Islet of Langerhans (tissue), 1 donor: ENCODE results near the gene APOBR.
"Not testable (repeated sequence)": the region's sequence is repeated elsewhere in the genome, so short reads cannot be mapped to it uniquely, and the experiment has no call there.

Experiments
- FAIRE-seq: peaks from one replicate; lab custom pipeline; 2011; peaks lifted over from hg19 to GRCh38; lab: Jason Lieb, UNC

APOBR gene

DNA sequence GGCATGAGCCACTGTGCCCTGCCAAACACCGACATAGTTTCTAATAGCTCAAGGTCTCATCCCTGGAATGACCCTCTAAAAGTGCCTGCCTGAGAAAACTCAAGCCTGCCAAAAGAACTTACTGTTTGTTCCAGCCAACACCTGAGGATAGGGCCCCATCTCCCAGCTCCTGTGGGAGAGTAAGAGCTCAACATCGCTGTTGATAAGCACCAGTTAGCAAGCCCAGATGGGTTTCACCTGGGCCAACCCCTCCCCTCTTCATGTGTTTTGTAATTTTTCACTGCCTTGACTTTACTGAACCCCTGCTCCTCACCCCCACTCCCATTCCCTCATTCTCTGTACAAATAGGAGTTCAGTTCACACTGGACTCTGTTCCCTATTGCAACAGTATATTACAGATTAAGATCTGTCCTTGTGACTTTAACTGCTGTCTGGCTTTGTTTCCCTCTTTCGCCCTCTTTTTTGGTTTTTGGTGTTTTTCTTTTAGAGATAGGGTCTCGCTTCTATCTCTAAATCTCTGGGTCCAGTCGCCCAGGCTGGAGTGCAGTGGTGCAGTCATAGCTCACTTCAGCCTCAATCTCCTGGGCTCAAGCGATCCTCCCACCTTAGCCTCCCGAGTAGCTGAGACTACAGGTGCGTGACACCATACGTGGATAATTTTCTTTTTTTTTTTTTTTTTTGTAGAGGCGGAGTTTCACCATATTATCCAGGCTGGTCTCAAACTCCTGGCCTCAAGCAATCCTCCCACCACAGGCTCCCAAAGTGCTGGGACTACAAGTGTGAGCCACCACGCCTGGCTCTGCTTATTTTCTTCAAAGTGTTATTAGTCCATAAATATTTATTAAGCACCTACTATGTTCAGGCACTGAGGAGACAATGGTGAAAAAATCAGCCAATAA lies 32.0 kb downstream of the APOBR start:
- no peak for FAIRE-seq

- not testable (repeated sequence) for FAIRE-seq
These were observed 32.8 kb downstream of the APOBR start for GRCh38 chr16:28527100-28527785.

DNA sequence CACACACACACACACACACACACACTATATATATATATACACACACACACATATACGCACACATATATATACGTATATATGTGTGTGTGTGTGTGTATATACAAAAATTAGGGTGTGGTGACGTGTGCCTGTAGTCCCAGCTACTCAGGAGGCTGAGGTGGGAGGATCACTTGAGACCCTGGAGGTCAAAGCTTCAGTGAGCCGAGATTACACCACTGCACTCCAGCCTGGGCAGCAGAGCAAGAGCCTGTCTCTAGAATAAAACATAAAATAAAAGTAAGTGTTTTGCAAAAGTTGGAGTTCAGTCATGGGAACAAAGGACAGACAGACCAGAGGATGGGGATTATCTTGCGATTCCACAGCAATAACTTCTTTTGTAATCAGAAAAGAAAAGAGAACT lies 33.5 kb downstream of the APOBR start:
- no peak for FAIRE-seq

GRCh38 chr16:28528463-28528867 lies 34.0 kb downstream of the APOBR start:
- FAIRE-seq: no peak

GRCh38 chr16:28529124-28529523 lies 34.7 kb downstream of the APOBR start:
- FAIRE-seq: no peak

- FAIRE-seq: no peak
These were observed 37.6 kb downstream of the APOBR start for GRCh38 chr16:28531777-28532744.

DNA sequence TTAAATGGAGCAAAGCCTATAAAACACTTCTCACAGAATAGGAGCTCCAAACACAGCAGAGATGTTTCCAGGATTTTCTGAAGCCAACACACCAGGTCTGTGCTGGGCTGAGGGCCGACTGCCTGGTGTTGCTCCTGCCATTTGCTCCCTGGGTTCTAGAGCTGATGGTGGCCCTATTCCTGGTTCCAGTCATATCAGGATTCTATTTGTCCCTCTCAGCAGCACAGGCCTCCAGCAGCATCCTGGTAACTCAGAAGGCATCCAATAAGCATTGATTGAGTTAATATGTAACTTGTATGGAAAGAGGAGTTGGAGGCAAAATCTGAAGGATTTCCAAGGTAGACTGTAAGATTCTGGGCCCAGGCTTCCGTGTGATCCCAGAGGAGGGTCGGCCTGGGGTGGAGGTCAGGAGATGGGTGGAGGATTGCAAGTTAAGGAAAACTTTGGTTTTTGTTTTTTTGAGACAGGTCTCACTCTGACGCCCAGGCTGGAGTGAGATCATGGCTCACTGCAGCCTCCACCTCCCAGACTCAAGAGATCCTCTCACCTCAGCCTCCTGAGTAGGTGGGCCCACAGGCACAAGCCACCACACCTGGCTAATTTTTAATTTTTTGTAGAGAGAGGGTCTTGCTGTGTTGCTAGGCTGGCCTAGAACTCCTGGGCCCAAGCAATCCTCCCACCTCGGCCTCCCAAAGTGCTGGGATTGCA lies 38.7 kb downstream of the APOBR start:
- no peak for FAIRE-seq

- FAIRE-seq: no peak
These were observed 40.3 kb downstream of the APOBR start for GRCh38 chr16:28534542-28535373.

- FAIRE-seq: no peak
These were observed 42.6 kb downstream of the APOBR start for GRCh38 chr16:28537076-28537475.

DNA sequence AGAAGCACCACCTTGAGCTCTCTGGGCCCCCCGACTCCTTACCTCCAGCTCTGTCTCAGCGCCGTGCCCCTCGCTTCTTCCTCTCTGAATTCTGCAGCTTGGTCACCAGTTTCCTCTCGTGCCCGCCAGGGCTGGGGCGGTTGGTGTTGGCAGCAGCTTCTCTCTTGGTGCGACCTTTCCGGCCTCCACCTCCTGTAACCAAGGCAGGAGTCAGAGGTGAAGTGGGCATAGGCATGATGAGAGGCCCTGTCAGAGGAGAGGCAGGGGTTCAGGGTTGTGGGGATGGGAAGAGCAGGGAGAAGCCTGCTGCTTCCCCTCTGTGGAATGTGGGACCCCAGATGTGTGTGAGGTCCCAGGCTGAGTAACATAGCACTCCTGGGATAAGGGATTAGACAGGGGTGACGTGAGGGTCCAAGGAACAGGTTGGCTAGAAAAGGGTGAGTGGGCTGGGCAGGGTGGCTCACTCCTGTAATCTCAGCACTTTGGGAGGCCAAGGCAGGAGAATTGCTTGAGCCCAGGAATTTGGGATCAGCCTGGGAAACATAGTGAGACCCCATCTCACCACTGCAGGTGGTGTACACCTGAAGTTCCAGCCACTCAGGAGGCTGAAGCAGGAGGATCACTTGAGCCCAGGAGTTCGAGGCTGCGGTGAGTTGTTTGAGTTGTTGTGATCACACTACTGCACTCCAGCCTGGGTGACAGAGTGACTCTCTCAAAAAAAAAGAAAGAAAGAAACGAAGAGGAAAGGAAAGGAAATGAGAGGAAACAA lies 43.7 kb downstream of the APOBR start:
- FAIRE-seq: no peak

- FAIRE-seq: no peak
These were observed 44.5 kb downstream of the APOBR start, which contains the start of gene NUPR1 for GRCh38 chr16:28538733-28539596. Gene NUPR1 (minus strand): TSS chr16:28538974. CDS start chr16:28538907, 67 bp downstream.

DNA sequence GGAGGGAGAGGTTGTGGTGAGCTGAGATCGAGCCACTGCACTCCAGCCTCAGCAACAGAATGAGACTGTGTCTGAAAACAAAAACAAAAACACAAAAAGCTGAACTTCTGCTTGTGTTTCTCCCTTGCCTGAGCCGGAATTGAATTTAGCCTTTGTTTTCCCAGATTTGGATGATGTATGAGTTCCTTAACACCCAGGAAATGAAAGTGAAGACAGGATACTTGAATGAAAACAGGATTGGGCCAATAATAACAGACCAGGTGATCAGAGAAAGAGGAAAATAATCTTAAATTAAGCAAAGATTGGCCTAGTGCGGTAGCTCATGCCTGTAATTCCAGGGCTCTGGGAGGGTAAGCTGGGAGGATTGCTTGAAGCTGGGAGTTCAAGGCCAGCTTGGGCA lies 45.9 kb downstream of the APOBR start:
- FAIRE-seq: no peak

- FAIRE-seq: no peak
These were observed 48.2 kb downstream of the APOBR start for GRCh38 chr16:28542646-28543045.

DNA sequence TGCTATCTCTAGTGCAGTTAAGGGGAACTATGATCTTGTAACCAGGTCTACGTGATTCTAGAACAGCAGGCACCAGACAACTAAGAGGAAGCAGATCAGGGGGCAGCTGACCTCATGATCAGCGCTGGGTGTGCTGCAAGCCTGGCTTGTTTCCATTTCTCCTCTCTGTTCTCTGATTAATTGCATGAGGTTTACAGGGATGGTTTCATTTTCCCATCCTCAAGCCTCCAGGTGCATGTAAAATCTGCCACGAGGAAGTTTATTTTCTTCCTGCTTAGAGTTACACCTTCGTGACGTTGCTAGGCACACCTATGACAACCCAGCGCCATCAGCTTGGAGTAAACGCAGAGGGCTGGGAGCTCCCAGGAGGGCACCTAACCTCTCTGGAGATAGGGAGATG lies 48.6 kb downstream of the APOBR start:
- FAIRE-seq: peak; percentile 47

- no peak for FAIRE-seq
These were observed 50.6 kb downstream of the APOBR start for GRCh38 chr16:28544998-28545397.

DNA sequence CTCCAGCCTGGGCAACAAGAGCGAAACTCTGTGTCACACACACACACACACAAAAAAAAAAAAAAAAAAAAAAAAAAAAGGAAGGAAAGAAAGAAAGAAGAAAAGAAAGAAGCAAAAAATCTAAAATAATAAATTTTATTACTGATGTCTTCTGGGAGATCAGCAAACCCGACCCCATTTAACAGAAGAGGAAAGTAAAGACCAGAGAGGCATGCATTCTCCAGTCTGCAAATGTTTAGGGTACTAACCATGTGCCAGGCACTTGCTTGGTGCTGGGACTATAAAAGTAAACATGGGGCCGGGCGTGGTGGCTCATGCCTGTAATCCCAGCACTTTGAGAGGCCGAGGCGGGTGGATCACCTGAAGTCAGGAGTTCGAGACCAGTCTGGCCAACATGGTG lies 51.5 kb downstream of the APOBR start:
- FAIRE-seq: not testable (repeated sequence)

DNA sequence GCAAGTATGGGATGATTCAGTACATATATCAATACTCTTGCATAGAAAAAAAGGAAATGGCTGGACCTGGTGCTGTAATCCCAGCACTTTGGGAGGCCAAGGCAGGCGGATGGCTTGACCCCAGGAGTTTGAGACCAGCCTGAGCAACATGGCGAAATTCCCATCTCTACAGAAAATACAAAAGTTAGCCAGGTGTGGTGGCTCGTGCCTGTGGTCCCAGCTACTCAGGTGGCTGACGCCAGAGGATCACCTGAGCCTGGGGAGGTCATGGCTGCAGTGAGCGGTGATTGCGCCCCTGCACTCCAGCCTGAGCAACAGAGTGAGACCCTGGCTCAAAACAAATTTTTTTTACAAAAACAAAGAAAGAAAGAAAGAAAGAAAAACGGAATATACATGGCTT lies 52.2 kb downstream of the APOBR start:
- no peak for FAIRE-seq

- FAIRE-seq: no peak
These were observed 53.9 kb downstream of the APOBR start for GRCh38 chr16:28548306-28548802.
